HG03095 (cell line): ENCODE results near the gene REELD1.

ENCODE experiments used
- ATAC-seq: cut with Tn5 transposase; IDR thresholded peaks from one replicate; pipeline ENCODE4 v1.9.1; 2021; ENCODE audit warnings: moderate library complexity; ENCODE audit not compliant: unreplicated experiment

The REELD1 gene

DNA sequence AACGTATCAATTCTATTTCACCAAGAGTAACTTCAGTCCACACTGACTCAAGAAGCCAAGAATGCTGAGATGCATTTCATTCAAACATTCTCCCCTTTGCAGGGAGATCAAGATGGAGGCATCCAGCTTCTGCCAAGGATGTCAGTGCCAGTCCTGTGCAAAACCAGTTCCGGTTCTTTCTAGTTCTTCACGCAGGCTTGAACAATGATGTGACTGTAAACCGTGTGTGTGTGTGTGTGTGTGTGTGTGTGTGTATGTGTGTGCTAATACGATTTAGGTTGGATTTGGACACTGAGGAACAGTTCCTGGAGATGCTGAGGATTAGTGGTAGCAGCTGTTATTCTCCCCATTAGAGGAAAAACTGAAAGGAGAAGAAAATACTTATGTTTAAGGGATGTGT, at the start of gene REELD1:
REELD1 (plus strand) TSS at position 301 of the 400 bp plus-strand sequence. CDS start 2,415 bp downstream, outside the sequence.
- no peak for ATAC-seq

GRCh38 chr4:146165221-146165620, 49.1 kb upstream of the REELD1 start:
- no peak for ATAC-seq

DNA sequence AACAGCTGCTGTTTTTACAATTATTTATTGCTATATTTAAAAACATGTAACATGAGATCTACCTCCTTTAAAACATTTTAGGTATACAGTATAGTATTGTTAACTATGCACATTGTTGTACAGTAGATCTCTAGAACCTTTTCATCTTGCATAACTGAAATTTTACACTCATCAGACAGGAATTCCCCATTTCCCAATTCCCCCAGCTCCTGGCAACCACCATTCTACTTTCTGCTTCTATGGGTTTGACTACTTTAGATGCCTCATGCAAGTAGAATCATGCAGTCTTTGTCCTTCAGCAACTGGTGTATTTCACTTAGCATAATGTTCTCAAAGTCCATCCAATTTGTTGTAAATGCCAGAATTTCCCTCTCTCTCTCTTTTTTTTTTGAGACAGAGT, 48.5 kb upstream of the REELD1 start:
- ATAC-seq: no peak

DNA sequence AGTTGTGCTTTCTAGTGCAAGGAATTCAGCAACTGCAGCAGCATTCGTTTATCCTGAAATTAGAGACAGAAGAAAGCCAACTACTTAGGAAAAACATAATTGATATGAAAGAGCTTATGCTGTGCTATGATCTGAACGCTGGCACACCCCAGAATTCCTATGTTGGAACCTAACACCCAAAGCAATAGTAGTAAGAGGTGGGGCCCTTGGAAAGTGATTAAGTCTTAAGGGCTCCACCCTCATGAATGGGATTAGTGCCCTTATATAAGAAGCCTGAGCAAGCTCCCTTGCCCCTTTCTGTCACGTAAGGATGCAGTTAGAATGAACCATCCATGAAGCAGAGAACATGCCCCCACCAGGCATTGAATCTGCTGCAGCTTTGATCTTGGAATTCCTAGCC, 44.2 kb upstream of the REELD1 start:
- ATAC-seq: no peak

DNA sequence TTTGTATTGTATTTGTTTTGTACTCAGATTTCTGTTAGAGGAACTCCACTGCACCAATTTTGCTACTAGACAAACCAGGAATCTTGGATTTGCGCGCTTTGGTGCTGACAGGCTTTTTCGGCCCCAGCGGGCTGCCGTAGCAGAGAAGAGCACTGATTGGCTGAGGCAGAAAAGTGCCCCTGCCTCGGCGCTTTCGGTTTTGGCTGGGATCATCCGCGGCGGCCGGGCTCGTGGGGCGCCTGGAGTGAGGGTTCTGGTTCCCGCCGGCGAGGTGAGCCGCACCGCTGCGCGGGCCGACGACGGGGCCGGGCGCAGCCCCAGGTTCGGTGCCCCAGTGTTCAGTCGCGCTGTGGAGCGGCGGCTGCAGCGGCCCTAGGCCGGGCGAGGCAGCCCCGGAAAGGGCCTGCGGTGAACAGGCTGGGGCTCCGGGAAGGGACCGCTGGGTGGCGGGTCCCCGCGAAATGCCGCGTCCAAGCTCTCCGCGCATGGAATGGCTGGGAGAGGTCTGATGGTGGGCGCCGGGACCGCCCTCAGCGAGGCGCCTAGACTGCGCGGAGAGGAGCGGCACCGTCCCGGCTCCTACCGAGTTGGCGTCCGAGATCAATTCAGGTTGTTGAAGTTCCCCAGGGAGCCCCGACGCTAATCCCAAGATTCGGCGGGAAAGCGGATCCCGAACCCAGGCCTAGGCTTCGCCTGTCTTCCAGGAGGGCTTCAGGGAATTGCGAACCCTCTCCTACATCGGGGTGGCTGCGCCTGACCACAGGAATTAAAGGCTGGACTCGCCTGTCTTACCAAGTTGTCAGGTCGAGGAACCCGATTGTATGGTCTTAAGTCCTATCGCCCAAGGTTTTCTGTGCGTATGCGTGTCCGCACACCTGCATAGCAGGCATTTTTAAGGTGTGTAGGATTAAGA, 38.5 kb upstream of the REELD1 start, which contains the start of gene LSM6:
LSM6 (plus strand) TSS at position 178 of the 913 bp plus-strand sequence. CDS start 7,204 bp downstream, outside the sequence.
- ATAC-seq: peak; percentile 92

DNA sequence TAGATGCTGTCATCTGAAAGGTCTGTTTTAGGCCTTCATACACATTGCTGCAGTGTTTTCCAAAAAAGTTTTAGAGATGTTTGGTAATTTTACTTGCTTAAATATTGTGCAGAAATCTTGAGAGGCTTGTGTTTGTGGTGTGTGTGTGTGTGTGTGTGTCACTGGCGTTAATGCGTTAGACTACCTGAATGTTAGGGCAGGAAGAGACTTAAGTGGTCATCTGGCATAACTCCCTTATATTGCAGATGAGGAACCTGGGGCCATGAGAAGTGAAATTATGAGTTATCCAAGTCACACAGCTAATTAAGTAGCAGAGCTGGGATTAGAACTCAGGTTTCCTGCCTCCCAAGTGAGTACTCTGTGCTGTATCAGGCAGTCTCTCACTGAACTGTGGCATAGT, 37.4 kb upstream of the REELD1 start:
- no peak for ATAC-seq

DNA sequence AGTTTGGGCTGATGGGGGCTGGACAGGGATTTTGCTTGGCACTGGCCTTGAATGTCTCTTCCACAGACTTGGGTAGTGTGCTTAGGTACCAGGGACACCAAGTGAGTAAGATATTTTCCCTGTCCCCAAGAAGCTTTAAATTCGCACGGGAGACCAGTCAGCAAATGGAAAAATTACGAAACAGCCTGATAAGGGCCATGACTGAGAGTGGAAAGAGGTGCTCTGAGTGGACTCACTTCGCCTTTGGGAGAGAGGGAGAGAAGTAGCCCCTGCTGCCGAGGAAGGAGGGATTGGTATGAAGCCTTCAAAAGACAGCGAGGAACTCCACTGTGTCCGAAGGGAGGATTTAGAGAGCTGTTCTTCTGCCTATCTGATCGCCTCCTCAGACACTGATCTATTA, 36.2 kb upstream of the REELD1 start:
- ATAC-seq: no peak

GRCh38 chr4:146179784-146180370, 34.5 kb upstream of the REELD1 start:
- ATAC-seq: no peak

DNA sequence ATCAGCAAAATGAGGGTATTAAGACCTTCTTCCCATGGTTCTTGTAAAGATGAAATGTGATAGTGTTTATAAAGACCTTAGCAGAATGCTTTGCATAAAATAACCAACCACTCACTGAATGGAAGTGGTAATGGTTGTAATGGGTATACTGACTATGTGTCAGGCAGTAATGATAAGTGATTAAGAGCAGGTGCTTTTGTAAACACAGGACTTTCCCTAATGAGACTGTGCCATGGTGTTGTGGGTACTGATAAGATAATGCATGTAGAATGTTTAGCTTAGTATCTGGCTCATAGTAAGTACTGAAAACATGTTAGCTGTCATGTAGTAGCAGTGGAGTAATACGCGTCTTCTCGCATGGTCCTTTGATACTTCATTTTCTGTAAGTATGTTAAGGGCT, 31.9 kb upstream of the REELD1 start:
- ATAC-seq: no peak

GRCh38 chr4:146183209-146183608, 31.1 kb upstream of the REELD1 start:
- no peak for ATAC-seq

GRCh38 chr4:146186041-146186440, 28.3 kb upstream of the REELD1 start:
- no peak for ATAC-seq

- no peak for ATAC-seq
Measured at GRCh38 chr4:146186596-146186995, 27.7 kb upstream of the REELD1 start.

GRCh38 chr4:146190456-146190855, 23.9 kb upstream of the REELD1 start:
- no peak for ATAC-seq

DNA sequence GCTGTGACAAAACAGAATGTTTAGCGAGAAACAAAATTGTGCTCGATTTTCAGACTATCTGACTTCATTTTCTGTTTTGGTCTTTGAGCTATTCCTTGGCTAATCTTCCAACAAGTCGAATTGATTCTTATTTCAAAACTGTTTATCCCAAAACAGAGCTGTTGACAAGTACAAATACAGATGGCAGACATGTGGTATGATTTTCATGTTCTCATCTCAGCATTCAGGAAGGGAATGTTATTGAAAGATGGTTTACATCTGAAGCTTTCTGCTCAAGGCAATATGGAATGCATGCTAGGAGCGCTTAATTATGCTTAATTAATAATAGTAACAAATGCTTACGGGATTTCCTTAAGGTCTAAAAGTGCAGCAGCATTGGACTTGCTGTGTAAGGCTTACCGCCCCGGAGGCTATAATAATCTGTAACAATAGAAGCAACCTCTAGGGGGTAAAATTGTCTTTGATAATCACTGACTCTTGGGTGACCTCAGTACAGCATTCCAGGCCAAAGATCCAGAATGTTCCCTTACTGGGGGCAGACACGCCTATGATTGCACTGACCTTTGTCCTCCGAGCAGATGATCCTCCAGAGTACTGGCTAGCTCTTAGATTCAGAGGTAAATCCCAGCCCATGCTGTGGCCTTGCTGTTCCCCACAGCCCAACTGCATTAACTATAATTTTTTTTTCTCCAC, 22.4 kb upstream of the REELD1 start:
- no peak for ATAC-seq

DNA sequence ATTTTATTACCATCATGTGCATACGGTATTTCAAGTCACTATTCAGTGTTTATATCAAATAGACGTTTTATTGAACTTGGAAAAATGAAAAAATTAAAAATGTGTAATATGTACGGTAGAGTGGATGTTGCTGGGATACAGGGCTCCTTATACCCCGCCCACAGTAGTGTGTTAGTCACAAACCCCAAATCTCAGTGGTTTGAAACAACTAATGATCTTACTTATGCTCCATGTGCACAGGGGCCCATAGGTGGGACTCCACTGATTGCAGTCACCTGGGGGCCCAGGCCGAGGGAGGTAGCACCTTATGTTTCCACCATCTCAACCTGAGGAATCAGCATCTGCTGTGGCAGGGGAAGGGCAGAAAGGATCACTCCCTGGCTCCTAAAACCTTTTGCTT, 20.7 kb upstream of the REELD1 start:
- ATAC-seq: no peak

DNA sequence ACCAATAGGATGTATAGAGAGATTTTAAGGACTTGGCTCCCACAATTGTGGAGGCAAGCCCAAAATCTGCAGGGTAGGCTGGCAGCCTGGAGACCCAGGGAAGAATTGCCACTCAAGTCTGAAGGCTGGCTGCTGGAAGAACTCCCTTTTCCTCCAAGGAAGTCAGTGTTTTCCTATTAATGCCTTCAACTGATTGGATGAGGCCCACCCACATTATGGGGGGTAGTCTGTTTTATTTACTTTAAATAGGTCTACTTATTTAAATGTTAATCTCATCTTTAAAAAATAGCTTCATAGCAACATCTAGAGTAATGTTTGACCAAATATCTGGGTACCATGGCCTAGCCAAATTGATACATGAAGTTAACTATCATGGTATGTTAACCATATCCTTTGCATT, 20.1 kb upstream of the REELD1 start:
- ATAC-seq: no peak

- ATAC-seq: no peak
Measured at GRCh38 chr4:146202665-146203064, 11.7 kb upstream of the REELD1 start.

- no peak for ATAC-seq
Measured at GRCh38 chr4:146207410-146207809, 6.9 kb upstream of the REELD1 start.

DNA sequence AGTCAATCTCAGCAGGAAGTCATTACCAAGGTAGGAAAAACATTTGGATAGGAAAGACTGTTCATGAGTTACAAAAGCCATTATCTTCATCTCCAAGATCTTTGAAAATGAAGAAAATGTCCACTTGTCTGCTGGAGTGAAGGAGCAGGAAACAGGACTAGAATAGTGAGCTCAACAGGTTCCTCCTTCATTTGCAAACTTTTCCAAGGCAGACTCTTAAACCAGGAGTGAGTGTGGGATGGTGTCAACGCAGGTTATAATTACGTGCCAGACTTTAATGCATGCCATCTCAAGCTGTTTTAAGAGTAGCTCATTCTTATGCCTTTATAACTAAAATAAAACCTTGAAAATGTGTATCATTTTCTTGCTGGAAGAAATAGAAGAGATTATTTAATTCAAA, 3.4 kb upstream of the REELD1 start:
- ATAC-seq: no peak

GRCh38 chr4:146211440-146211839, 2.9 kb upstream of the REELD1 start:
- no peak for ATAC-seq

DNA sequence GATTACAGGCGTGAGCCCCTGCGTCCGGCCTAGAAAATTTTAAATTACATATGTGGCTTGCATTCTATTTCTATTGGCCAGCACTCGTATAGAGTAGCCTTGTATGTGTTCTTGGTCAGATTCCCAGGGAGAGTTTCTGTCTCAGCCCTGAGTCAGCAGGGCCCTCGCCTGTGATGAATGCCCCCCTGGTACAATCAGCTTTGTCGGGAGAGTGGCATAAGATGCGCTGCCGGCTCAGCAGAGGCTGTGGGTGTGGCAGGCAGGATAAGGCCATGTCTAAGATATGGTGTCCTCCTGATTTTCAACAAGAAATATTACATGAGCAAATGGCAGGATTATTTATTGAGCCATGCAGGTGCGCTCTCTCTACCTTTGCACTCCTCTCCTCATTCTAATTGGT, 1.6 kb upstream of the REELD1 start:
- no peak for ATAC-seq

GRCh38 chr4:146222313-146222712, 8.0 kb downstream of the REELD1 start:
- no peak for ATAC-seq
